Measurements from ENCODE around the gene ABHD15.

ABHD15 gene

DNA sequence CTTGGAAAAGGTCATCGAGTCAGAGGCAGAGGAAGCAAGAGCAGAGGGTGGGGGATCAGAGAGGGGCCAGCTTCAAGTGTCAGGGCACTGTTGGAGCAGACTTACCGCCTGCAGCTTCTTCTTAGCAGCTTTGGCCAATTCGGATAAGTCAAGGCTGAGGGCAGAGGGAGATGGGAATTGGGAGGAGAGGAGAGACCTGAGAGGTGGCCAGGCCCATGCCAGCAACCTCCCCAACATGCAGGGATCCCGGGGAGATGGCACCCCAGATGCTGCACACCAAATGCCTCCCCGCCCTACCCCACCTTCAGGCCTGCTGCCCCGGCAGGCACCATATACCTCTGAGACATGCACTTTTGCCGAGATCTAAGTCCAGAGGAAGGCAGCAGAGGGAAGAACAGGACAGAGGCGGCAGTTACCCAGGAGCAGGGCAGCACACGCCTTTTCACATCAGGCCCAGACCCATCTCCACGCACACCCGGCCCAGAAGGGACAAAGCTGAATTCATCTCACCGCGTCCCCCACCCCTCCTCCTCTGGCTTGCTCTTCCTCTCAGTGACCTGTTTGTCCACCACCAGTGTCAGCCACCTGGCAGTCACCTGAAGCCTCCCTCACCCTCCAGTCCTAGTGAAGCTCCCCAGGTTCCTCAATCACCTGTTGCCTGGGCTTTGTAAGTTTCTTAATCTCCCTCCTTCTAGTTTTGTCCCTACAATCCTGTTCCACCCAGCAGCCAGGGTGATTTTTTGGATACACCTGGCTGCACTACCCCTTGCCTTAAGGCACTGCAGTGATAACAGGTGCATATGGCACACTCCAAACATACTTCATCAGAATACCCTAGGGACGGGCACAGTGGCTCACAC is 12.0 kb upstream of the ABHD15 start:
- TF ChIP-seq, protein P1, sequence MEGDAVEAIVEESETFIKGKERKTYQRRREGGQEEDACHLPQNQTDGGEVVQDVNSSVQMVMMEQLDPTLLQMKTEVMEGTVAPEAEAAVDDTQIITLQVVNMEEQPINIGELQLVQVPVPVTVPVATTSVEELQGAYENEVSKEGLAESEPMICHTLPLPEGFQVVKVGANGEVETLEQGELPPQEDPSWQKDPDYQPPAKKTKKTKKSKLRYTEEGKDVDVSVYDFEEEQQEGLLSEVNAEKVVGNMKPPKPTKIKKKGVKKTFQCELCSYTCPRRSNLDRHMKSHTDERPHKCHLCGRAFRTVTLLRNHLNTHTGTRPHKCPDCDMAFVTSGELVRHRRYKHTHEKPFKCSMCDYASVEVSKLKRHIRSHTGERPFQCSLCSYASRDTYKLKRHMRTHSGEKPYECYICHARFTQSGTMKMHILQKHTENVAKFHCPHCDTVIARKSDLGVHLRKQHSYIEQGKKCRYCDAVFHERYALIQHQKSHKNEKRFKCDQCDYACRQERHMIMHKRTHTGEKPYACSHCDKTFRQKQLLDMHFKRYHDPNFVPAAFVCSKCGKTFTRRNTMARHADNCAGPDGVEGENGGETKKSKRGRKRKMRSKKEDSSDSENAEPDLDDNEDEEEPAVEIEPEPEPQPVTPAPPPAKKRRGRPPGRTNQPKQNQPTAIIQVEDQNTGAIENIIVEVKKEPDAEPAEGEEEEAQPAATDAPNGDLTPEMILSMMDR (conservative IDR thresholded peaks at IDR 0.05; ENCODE audit: low read depth, low read length) = no peak
- no peak overlapping the region for H3K4me3 ChIP-seq (ENCODE audit: low read depth, low read length)
- DNase-seq (ENCODE audit: low read depth) = no peak

DNA sequence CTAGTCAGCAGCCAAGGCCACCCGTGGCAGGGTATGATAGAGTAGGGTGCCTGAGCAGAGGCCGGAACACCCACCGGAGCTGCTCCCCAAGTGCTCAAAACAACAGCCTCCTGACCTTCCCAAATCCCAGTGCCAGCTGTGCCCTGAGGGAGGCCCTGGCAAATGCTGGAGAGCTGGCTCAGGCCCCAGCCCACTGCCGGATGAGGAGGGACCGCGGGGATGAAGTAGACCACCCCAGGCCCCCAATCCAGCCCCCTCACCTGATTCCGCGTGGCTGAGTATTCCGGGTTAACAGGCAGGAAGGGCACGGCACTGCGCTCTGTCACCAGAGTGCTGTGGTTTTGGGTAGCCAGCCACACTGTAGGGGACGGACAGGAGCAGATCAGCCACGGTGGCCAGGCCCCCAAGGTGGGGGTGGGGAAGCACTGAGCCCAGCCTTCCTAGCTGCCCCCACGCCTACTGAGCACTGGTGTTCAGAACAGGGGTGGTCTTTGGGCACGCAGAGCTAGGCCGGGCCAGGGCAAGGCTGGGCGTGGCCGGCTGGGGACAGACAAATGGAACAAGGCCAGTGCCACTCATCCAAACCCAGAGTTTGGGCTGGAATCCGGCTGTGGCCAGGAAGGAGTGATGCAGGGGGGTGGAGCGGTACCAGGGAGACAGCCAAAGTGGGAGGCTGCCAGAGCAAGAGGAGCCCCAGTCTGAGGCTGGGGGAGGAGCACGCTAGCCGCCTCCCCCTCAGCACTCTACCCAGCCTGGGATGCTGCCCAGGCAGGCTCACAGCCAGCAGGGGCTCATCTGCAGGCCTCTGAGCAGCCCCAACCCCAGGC is 10.8 kb upstream of the ABHD15 start:
- H3K4me3 ChIP-seq (ENCODE audit: low read depth, low read length) = no peak overlapping the region

DNA sequence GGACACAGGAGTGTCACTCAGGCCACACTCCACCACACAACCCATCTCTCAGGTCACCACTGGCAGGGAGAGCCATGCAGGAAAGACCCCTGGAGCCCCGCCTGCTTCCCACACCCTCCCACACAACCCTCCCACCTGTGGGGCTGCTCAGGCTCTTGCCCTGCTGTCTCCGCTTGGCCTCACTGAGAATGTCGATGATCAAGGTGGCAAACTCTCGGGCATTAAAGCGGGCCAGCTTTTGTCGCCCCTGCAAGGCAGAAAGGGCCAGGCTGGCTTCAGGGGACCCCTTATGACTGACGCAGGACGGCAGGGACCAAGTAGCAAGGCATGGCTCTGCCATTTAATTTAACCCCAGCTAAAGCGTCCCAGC is 10.1 kb upstream of the ABHD15 start:
- H3K4me3 ChIP-seq (ENCODE audit: low read depth, low read length) = no peak overlapping the region
- no peak for DNase-seq (ENCODE audit: low read depth)
- TF ChIP-seq, protein P1 (conservative IDR thresholded peaks at IDR 0.05; ENCODE audit: low read depth, low read length) = no peak

More for the DNA sequence above, 10.8 kb upstream of the ABHD15 start:
- DNase-seq (ENCODE audit: low read depth) = no peak
- TF ChIP-seq, protein P1 (conservative IDR thresholded peaks at IDR 0.05; ENCODE audit: low read depth, low read length) = no peak

DNA sequence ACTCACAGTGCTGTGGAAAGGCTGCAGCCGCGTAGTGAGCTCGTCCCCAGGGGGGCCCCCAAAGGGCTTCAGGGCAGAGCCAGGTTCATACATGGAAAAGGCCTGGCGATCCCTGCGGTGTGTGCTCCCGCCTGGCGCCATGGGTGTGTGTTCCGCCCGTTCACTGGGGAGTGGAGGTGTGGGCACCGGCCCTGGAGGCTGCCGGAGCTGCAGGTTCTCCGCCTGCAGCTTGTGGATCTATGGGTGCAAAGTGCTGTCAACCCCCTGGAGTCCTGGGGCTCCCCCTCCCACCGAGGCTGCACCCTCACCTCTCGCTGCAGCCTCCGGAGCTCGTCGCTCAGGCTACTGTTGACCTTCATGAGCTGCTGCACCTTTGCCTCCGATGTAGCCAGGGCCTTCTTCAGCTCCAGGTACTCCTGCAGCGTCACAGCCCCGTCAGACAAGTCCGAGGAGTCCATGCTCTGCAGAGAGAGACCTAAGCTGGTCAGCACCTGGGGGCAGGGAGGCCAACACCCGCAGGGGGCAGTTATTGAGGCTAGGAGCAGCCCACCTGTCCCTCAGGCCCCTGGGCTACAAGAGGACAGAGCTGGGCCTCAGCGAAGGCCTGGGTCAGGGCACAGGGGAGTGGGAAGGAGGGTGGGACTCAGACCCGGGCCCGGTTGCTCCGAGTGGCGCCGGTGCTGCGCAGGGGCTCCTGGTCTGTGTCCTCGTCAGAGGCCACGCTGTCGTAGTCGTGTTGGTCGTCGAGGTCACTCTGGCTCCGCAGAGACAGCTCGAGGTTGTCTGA is 9.6 kb upstream of the ABHD15 start:
- H3K4me3 ChIP-seq (ENCODE audit: low read depth, low read length) = no peak overlapping the region
- DNase-seq (ENCODE audit: low read depth) = no peak
- TF ChIP-seq, protein P1 (conservative IDR thresholded peaks at IDR 0.05; ENCODE audit: low read depth, low read length) = no peak

DNA sequence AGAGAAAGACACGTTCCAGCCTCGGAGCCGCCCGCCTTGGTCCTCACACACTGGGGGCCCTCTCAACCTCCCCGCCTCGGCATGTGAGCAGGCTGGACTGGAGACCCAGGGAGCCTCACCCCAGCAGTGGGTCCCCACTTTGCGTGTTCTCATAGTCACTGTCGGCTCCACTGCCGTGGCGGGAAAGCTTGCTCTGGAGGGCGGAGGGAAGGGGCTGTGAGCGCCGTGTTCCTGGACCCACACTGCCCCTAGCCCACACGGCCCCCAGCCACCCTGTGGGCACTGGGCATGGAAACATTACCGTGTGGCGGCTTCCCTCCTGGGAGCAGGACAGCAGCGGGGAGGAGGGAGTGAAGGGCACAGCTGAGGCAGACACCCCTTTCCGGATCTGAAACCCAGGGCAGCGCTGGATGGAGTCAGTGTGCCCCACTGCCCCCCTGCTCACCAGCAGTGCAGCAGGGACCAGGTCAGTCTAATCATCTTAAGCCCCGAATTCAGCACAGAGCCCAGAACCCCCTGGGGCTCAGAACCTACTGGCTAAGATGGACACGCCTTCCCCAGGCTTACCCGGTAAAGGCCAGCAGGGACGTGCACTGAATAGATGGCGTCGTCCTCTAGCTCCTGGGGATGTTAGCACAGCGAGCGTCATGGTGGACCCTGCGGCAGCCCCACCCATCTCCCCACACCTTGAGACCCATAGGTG is 8.8 kb upstream of the ABHD15 start:
- TF ChIP-seq, protein P1 (conservative IDR thresholded peaks at IDR 0.05; ENCODE audit: low read depth, low read length) = no peak
- no peak for DNase-seq (ENCODE audit: low read depth)
- H3K4me3 ChIP-seq (ENCODE audit: low read depth, low read length) = no peak overlapping the region

All from choroid plexus epithelial cell (primary cell).